ENCODE measurements around the gene PTPN7. TPM values are rescaled to one million over a fixed set of nuclear protein-coding genes. Genes with fewer than 3 reads are reported as not detected.

PTPN7 gene
- total RNA-seq, 4 donors from 2014 or later, result 0.78 to 2.0 (median 1.7) TPM

GRCh38 chr1:202176949-202177927 is 16.8 kb upstream of the PTPN7 start:
- Histone ChIP-seq H3K27ac (no peak overlapping the region), H3K27me3 (peaks cover 32% of the 10 kb centered on the region), H3K4me1 (no peaks in the 10 kb centered on the region), H3K36me3 (no peaks in the 10 kb centered on the region), H3K4me3 (no peak overlapping the region), H3K9me3 (no peaks in the 10 kb centered on the region)
- TF ChIP-seq CTCF (IDR thresholded peaks at IDR 0.05) (no peak), POLR2AphosphoS5 (IDR thresholded peaks at IDR 0.05) (no peak), POLR2A (IDR thresholded peaks at IDR 0.05) (no peak), EP300 (IDR thresholded peaks at IDR 0.05) (no peak)
- ATAC-seq, result no peak
- 70 to 100% methylated on average over 1 to 4 of the region's 29 CpGs for WGBS, 2 donors (ENCODE audit: low coverage in 1 of 2)

DNA sequence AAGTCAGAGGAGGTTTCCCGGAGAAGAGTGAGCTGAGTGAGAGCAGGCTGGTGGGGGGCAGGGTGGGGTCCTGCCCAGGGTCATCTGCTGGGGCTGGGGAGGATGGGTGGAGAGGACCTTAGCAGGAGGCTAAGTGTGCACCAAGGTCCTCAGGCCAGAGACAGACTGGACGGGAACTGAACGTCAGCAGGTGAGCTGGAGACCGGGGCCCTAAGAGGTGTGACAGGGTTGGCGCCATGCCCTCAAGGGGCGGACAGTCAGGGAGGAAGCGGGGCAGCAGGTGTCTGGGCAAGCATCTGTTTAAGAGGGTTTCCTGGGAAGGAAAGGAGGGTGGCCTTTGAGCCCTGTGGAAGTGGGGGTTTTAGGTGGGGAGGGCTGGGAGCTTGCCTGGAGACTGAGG is 13.6 kb upstream of the PTPN7 start:
- Histone ChIP-seq H3K27me3 (peaks cover 3% of the 10 kb centered on the region), H3K4me3 (no peak overlapping the region), H3K9me3 (no peaks in the 10 kb centered on the region), H3K36me3 (no peaks in the 10 kb centered on the region), H3K4me1 (no peaks in the 10 kb centered on the region), H3K27ac (no peak overlapping the region)
- TF ChIP-seq POLR2AphosphoS5 (IDR thresholded peaks at IDR 0.05) (no peak), EP300 (IDR thresholded peaks at IDR 0.05) (no peak)
- 67 to 79% methylated on average over 2 to 4 of the region's 7 CpGs for WGBS, 2 donors (ENCODE audit: low coverage in 1 of 2)
- no peak for ATAC-seq

DNA sequence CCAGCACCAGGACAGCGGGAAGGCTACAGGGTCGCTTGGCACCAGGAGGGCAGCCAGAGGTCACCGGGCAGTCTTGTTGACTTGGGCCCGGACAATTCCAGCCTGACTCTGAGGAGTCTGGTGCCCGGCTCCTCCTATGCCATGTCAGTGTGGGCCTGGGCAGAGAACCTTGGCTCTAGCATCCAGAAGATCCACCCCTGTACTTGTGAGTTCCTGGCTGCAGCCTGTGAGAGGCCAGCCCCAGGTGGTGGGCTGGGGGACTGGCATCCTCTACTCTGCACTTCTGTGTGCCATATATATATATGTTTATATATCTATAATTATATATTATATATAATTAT is 11.6 kb upstream of the PTPN7 start:
- no peak for TF ChIP-seq EP300 (IDR thresholded peaks at IDR 0.05)
- TF ChIP-seq CTCF (IDR thresholded peaks at IDR 0.05), result no peak
- TF ChIP-seq POLR2AphosphoS5 (IDR thresholded peaks at IDR 0.05), result no peak
- no peak for TF ChIP-seq POLR2A (IDR thresholded peaks at IDR 0.05)
- WGBS, 2 donors (ENCODE audit: low coverage in 1 of 2), result no CpG with 5 or more reads among the region's 5 CpGs
- no peaks in the 10 kb centered on the region for H3K36me3 ChIP-seq
- H3K27ac ChIP-seq, result no peak overlapping the region
- no peak overlapping the region for H3K4me3 ChIP-seq
- ATAC-seq, result no peak
- peaks cover 7% of the 10 kb centered on the region for H3K27me3 ChIP-seq
- no peaks in the 10 kb centered on the region for H3K9me3 ChIP-seq
- H3K4me1 ChIP-seq, result peaks cover 0 to 8% (median 5%) of the 10 kb centered on the region in 3 donors

- ATAC-seq, result no peak
- peaks cover 7% of the 10 kb centered on the region for H3K27me3 ChIP-seq
- H3K4me1 ChIP-seq, result peaks cover 0 to 8% (median 5%) of the 10 kb centered on the region in 3 donors
- no peak overlapping the region for H3K27ac ChIP-seq
- H3K4me3 ChIP-seq, result no peak overlapping the region
- no peaks in the 10 kb centered on the region for H3K36me3 ChIP-seq
- 100% methylated on average over 2 of the region's 11 CpGs; no CpG with 5 or more reads in 1 of the 2 donors for WGBS, 2 donors (ENCODE audit: low coverage in 1 of 2)
- no peaks in the 10 kb centered on the region for H3K9me3 ChIP-seq
- no peak for TF ChIP-seq CTCF (IDR thresholded peaks at IDR 0.05)
- TF ChIP-seq POLR2A (IDR thresholded peaks at IDR 0.05), result no peak
- TF ChIP-seq POLR2AphosphoS5 (IDR thresholded peaks at IDR 0.05), result no peak
- no peak for TF ChIP-seq EP300 (IDR thresholded peaks at IDR 0.05)
These were observed 11.1 kb upstream of the PTPN7 start for GRCh38 chr1:202171292-202172014.

GRCh38 chr1:202170726-202171125 is 10.3 kb upstream of the PTPN7 start:
- peaks cover 7% of the 10 kb centered on the region for H3K27me3 ChIP-seq
- H3K27ac ChIP-seq, result no peak overlapping the region
- H3K4me1 ChIP-seq, result peaks cover 0 to 8% (median 5%) of the 10 kb centered on the region in 3 donors
- no peak overlapping the region for H3K4me3 ChIP-seq
- H3K9me3 ChIP-seq, result no peaks in the 10 kb centered on the region
- TF ChIP-seq EP300 (IDR thresholded peaks at IDR 0.05) (no peak), POLR2AphosphoS5 (IDR thresholded peaks at IDR 0.05) (no peak), CTCF (IDR thresholded peaks at IDR 0.05) (no peak), POLR2A (IDR thresholded peaks at IDR 0.05) (no peak)
- ATAC-seq, result no peak
- H3K36me3 ChIP-seq, result no peaks in the 10 kb centered on the region
- 83 to 88% methylated on average over 1 to 5 of the region's 6 CpGs for WGBS, 2 donors (ENCODE audit: low coverage in 1 of 2)

All from gastroesophageal sphincter (tissue), 4 donors.